Activated CD4-positive, alpha-beta T cell treated with anti-CD3 and anti-CD28 coated beads, Interleukin-2, Interleukin-6, amounts not matched to agents 100 ng/mL and 50 ng/mL, durations not matched to agents 16 hours and 8 hours (primary cell): ENCODE results near the gene ZC3H7B.
"Not testable (repeated sequence)": the region's sequence is repeated elsewhere in the genome, so short reads cannot be mapped to it uniquely, and the experiment has no call there.

Experiments used
- DNase-seq: peaks from one replicate; pipeline ENCODE4 v3.0.0-alpha.2; 2020

ZC3H7B gene

GRCh38 chr22:41301085-41302020 lies at the start of gene ZC3H7B:
Gene ZC3H7B (plus strand): TSS chr22:41301525. CDS start chr22:41320661, 19,136 bp downstream.
- DNase-seq = peak; percentile 91

- no peak for DNase-seq
Measured at GRCh38 chr22:41252365-41252764, 49.0 kb upstream of the ZC3H7B start.

- DNase-seq = no peak
Measured at GRCh38 chr22:41254230-41254629, 47.1 kb upstream of the ZC3H7B start.

- DNase-seq = no peak
Measured at GRCh38 chr22:41256254-41257253, 44.8 kb upstream of the ZC3H7B start.

GRCh38 chr22:41257696-41258095 lies 43.6 kb upstream of the ZC3H7B start:
- no peak for DNase-seq

GRCh38 chr22:41259756-41260155 lies 41.6 kb upstream of the ZC3H7B start:
- DNase-seq = not testable (repeated sequence)

- DNase-seq = no peak
Measured at GRCh38 chr22:41260871-41261270, 40.5 kb upstream of the ZC3H7B start.

- DNase-seq = no peak
Measured at GRCh38 chr22:41261541-41262249, 39.6 kb upstream of the ZC3H7B start.

GRCh38 chr22:41262250-41262765 lies 39.0 kb upstream of the ZC3H7B start:
- DNase-seq = no peak

- DNase-seq = no peak
Measured at GRCh38 chr22:41263704-41264103, 37.6 kb upstream of the ZC3H7B start.

- no peak for DNase-seq
Measured at GRCh38 chr22:41264408-41264941, 36.9 kb upstream of the ZC3H7B start.

GRCh38 chr22:41267958-41268357 lies 33.4 kb upstream of the ZC3H7B start:
- no peak for DNase-seq

- DNase-seq = no peak
Measured at GRCh38 chr22:41271787-41272186, 29.5 kb upstream of the ZC3H7B start.

GRCh38 chr22:41273128-41273527 lies 28.2 kb upstream of the ZC3H7B start:
- DNase-seq = no peak

- no peak for DNase-seq
Measured at GRCh38 chr22:41274856-41275255, 26.5 kb upstream of the ZC3H7B start.

GRCh38 chr22:41280065-41280464 lies 21.3 kb upstream of the ZC3H7B start:
- DNase-seq = no peak

- no peak for DNase-seq
Measured at GRCh38 chr22:41280854-41281253, 20.5 kb upstream of the ZC3H7B start.

- DNase-seq = no peak
Measured at GRCh38 chr22:41284465-41284864, 16.9 kb upstream of the ZC3H7B start.

- peak; percentile 93 for DNase-seq
Measured at GRCh38 chr22:41285441-41285819, 15.9 kb upstream of the ZC3H7B start.

GRCh38 chr22:41285820-41286638 lies 15.3 kb upstream of the ZC3H7B start, which contains the start of gene RANGAP1:
Gene RANGAP1 (minus strand): TSS chr22:41286187. CDS start chr22:41281044, 5,143 bp downstream.
- DNase-seq = peak; percentile 99

GRCh38 chr22:41286639-41287091 lies 14.7 kb upstream of the ZC3H7B start:
- peak; percentile 61 for DNase-seq
